ENCODE measurements around the gene PATZ1.

PATZ1 gene

DNA sequence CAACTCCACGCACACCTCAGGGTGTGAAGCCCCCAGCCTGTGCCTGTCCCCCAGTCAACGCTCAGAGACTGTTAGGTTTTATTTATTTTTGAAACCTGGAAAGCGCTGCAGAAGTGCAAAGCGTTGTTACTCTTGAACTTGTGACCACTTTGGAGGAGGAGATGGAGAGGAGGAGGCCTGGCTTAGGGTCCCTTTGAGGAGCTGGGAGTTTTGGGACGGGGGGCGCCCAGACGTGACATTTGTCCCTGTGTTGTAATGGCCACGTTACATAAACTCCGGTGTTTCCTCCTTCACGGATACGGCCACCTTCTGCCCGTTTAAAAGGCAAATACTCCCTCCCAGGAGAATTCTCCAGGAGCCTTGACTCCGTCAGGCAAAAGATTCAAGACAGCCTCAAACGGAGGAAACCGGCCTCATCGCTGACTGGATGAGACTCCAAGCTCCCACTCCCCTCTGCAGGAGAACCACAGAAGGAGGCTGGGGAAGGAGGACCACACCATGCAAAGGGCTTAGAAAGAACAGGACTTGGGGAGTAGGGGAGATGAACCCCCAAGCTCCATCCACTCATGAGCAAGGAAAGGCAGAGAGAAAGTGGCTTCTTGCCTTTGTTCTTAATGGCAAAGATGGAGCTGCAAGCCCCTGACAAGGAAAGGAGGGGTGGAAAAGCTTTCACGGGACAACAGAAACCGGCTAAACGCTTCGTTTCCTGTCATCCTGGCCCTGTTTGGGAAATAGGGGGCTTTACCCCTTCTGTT is 54.5 kb downstream of the PATZ1 start:
- TF ChIP-seq, protein P1, sequence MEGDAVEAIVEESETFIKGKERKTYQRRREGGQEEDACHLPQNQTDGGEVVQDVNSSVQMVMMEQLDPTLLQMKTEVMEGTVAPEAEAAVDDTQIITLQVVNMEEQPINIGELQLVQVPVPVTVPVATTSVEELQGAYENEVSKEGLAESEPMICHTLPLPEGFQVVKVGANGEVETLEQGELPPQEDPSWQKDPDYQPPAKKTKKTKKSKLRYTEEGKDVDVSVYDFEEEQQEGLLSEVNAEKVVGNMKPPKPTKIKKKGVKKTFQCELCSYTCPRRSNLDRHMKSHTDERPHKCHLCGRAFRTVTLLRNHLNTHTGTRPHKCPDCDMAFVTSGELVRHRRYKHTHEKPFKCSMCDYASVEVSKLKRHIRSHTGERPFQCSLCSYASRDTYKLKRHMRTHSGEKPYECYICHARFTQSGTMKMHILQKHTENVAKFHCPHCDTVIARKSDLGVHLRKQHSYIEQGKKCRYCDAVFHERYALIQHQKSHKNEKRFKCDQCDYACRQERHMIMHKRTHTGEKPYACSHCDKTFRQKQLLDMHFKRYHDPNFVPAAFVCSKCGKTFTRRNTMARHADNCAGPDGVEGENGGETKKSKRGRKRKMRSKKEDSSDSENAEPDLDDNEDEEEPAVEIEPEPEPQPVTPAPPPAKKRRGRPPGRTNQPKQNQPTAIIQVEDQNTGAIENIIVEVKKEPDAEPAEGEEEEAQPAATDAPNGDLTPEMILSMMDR (conservative IDR thresholded peaks at IDR 0.05): no peak
- no peak for TF ChIP-seq ZFX (IDR thresholded peaks at IDR 0.05)
- peak overlapping the region; percentile 61 for H3K27ac ChIP-seq

DNA sequence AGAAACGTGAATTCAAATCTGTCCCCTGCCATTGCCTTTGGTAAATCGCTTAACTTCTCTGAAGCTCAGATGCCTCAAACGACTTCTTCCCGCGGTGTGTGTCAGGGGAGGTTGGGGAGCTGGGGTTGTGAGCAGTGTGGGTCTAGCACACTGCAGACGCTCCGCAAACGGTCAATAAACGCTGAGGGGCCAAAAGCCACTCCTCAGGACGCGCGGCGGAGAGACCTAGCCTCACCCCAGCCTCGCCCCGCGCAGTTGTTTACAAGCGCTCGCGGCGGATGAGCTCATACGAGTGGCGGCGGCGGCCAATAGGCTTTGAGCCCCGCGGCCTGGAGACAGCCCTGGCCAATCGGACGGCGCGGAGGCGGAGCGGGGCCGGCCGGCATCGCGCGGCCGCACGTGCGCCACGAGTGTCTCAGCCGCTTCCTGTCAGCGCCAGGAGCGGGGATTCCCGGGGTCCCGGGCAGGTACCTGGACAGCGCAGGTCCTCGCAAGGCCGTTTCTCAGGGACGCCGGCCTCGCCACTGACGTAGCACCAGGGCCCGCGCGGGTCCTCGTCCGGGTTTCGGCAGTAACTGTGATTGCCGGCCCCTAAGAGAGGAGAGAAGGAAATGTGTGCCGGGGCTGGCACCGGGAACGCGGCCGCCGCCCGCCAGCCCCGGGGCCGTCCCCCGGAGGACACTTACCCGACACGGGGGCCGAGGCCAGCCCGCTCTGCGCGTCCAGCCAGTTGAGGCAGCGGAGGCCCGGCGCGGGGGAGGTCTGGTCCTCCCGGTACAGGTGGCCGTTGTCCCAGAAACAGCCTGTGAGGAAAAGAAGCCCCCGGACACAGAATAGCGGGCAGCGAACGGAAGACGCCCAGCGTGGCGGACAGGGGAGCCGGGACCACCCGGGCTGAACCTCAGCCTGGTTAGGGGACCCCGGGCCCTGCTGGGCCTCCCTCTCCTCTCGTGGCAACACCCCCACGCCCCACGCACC is 55.4 kb downstream of the PATZ1 start:
- H3K27ac ChIP-seq: peak overlapping the region; percentile 61
- TF ChIP-seq, protein P1 (conservative IDR thresholded peaks at IDR 0.05): no peak
- no peak for TF ChIP-seq ZFX (IDR thresholded peaks at IDR 0.05)

DNA sequence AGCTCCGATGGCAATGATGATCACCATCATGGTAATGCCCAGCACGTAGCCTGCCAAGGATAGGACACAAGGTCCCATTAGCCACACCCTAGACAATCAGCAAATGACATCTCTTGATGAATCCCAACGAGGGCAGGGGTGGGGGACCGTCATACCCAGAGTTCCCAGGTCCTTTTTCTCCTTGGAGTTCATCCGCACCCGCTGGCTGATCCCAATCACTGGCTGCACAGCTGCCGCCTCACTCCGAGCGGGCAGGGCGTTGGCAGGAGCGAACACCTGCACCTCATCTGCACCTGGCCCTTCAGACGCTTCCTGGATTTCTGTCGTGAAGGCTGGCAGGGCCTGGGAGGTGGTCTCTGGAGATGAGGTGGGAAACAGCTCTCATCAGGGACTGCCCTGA is 56.8 kb downstream of the PATZ1 start:
- TF ChIP-seq, protein P1 (conservative IDR thresholded peaks at IDR 0.05): no peak
- no peak for TF ChIP-seq ZFX (IDR thresholded peaks at IDR 0.05)
- peak overlapping the region; percentile 61 for H3K27ac ChIP-seq

DNA sequence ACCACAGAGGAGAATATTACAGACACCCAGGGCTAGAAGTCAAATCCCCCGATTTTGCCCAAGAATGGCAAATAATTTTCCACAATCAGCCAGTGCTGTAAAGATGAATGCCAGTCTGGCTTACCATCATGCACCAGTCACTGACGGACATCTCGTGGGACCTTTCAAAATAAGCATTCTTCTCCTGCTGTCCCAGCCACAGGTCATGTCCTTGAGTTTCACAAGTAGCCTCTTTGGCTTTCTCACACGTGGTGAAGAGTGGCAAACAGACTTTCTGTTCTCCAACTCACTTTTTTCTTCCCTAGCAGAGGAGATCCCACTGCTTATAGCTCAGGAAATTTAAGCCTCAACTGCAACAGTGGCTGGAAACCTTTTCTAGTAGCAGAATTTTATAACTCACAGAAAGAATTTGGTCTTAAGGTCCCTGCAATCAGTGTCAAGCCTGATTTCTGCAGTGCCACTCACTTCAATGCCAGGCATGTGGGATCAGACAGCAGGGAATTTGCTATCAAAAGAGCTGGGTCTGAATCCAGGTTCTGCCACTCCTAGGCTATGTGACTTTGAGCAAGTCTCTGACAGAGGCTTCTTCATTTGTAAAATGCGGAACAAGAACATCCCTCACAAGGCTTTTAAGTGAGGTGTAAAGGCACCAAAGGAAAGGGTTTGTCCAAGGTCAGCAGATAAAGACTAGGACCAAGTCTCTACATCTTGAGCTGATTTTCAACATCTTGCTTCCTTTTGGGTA is 57.5 kb downstream of the PATZ1 start:
- TF ChIP-seq, protein P1 (conservative IDR thresholded peaks at IDR 0.05): no peak
- no peak for TF ChIP-seq ZFX (IDR thresholded peaks at IDR 0.05)

DNA sequence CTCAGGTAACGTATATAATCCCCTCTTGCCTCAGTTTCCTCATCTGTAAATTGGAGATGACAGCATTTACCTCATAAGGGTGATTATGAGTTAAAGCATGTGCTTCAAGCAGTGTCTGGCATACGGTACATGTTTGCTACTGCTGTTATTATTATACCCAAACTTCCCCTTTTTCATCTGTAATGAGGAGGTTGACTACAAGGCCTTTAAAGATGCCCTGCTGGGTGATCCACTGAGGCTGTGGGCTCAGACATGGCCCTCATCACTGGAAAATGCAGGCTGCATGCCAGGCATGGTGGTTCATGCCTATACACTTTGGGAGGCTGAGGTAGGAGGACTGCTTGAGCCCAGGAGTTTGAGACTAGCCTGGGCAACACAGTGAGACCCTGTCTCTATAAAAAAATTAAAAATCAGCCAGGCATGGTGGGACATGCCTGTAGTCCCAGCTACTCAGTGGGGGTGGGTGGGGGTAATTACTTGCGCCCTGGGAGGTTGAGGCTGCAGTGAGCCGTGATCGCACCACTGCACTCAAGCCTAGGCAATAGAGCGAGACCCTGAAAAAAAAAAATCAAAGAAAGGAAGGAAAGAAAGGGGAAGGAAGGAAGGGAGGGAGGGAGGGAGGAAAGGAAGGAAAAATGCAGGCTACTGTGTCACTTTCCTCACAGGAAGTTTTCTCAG is 58.2 kb downstream of the PATZ1 start:
- TF ChIP-seq, protein P1 (conservative IDR thresholded peaks at IDR 0.05): no peak
- no peak for TF ChIP-seq ZFX (IDR thresholded peaks at IDR 0.05)
- H3K27ac ChIP-seq: no peak overlapping the region

More for the DNA sequence above, 57.5 kb downstream of the PATZ1 start:
- no peak overlapping the region for H3K27ac ChIP-seq

DNA sequence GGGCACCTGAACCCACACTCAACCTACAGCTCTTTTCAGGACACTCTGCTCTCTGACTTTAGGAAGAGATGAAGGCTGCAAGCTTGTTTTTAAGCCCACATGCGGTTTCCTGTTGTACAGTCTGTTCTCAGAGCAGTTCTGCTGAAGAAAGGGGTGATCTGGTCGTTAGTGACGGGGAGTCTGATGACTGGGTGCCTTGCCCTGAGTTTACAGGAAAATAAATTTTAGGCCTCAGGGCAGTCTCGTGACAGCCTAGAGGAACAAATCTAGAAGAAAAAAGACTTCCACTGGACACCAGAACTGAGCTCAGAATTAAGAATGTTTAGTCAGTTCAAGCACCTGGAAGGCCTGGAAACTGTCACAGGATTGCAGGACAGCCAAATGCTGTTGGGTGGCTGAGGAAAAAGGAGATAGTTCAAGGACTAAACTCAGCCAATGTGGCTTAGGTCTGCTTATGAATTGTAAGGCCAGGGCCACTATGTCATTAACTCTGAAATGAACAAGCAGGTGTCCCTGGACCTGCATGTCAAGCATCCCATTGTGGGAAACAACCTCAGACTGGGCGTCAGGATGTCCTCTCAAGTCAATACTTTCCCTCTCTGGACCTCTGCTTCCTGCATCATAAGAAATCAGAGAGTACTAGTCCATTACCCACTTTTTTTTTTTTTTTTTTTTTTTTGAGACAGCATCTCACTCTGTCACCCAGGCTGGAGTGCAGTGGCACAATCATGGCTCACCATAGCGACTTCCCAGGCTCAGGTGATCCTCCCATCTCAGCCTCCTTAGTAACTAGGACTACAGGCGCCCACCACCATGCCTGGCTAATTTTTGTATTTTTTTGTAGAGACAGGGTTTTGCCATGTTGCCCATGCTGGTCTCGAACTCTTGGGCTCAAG is 59.5 kb downstream of the PATZ1 start:
- H3K27ac ChIP-seq: no peak overlapping the region
- TF ChIP-seq ZFX (IDR thresholded peaks at IDR 0.05): no peak
- TF ChIP-seq, protein P1 (conservative IDR thresholded peaks at IDR 0.05): no peak
